Measurements from ENCODE around the gene RERGL. TPM values are rescaled to one million over a fixed set of nuclear protein-coding genes. Genes with fewer than 3 reads are reported as not detected.
"Not testable (repeated sequence)": the region's sequence is repeated elsewhere in the genome, so short reads cannot be mapped to it uniquely, and the experiment has no call there.

The RERGL gene
- total RNA-seq, 1 experiment from 2014 or later = not detected

DNA sequence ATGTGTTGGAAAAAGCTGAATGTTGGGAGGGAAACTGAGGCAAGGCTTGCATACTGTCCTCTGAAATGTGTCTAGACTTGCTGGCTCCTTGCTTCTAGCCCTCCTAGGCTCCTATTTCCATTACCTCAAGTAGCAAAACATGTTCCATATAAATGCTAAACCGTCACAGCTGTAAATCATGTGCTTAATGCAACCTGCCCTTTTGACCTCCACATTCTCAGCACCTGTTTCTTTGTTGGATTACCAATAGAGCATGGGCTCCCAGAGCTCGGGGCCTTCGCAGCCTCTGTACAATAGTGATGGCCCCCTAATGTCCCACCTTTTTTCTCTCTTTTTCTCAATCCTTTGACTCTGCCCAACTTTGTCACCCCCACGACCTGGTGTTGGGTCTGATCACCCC is 23.3 kb downstream of the RERGL start (continued):
- TF ChIP-seq JUN (CRISPR knock-in tag; IDR thresholded peaks at IDR 0.05) (no peak), FOXP1 (CRISPR knock-in tag; IDR thresholded peaks at IDR 0.05; ENCODE audit: borderline replicate concordance) (no peak)
- TF ChIP-seq, protein P1, sequence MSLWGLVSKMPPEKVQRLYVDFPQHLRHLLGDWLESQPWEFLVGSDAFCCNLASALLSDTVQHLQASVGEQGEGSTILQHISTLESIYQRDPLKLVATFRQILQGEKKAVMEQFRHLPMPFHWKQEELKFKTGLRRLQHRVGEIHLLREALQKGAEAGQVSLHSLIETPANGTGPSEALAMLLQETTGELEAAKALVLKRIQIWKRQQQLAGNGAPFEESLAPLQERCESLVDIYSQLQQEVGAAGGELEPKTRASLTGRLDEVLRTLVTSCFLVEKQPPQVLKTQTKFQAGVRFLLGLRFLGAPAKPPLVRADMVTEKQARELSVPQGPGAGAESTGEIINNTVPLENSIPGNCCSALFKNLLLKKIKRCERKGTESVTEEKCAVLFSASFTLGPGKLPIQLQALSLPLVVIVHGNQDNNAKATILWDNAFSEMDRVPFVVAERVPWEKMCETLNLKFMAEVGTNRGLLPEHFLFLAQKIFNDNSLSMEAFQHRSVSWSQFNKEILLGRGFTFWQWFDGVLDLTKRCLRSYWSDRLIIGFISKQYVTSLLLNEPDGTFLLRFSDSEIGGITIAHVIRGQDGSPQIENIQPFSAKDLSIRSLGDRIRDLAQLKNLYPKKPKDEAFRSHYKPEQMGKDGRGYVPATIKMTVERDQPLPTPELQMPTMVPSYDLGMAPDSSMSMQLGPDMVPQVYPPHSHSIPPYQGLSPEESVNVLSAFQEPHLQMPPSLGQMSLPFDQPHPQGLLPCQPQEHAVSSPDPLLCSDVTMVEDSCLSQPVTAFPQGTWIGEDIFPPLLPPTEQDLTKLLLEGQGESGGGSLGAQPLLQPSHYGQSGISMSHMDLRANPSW (CRISPR knock-in tag; conservative IDR thresholded peaks at IDR 0.05; ENCODE audit: low read depth) = no peak
- TF ChIP-seq, protein P2, sequence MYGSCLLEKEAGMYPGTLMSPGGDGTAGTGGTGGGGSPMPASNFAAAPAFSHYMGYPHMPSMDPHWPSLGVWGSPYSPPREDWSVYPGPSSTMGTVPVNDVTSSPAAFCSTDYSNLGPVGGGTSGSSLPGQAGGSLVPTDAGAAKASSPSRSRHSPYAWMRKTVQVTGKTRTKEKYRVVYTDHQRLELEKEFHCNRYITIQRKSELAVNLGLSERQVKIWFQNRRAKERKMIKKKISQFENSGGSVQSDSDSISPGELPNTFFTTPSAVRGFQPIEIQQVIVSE (CRISPR knock-in tag; IDR thresholded peaks at IDR 0.05; ENCODE audit: borderline replicate concordance) = no peak

DNA sequence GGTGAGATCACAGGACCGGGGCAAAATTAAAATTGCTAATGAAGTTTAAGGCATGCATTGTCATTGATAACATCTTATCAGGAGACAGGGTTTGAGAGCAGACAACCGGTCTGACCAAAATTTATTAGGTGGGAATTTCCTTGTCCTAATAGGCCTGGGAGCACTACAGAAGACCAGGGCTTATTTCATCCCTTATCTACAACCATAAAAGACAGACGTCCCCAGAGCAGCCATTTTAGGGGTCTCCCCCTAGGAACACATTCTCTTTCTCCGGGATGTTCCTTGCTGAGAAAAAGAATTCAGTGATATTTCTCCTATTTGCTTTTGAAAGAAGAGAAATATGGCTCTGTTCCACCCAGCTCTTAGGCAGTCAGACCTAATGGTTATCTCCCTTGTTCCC is 27.1 kb downstream of the RERGL start:
- H3K4me3 Mint-ChIP-seq; POLR2A ChIA-PET; ATAC-seq; CTCF ChIA-PET; H3K27ac Mint-ChIP-seq; DNase-seq (ENCODE audit: low spot score): not testable (repeated sequence)
- H3K36me3 Mint-ChIP-seq = peaks cover 36% of the 10 kb centered on the region
- peaks cover 30% of the 10 kb centered on the region for H3K27me3 Mint-ChIP-seq (ENCODE audit: low read depth)
- H3K9me3 Mint-ChIP-seq = peaks cover 57% of the 10 kb centered on the region
- H3K4me1 Mint-ChIP-seq = peaks cover 14% of the 10 kb centered on the region

DNA sequence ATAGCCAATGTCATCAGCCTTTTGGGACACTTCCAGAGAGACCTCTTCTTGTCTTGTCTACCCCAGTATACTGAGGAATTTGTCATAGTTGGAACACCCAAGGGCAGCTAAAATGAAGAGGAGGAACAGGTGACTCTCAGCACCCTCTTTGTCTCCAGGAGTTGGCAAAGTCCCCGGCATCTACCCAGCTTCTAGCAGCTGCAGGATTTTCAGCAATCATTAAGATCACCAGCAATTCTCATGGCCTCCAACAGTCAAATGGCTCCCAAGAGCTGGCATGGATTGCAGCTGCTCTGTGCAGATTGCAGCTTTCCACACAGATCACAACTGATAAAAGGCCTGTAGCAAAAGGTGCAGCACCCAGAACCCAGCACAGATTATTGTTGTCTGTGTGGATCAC is 32.9 kb downstream of the RERGL start:
- no peak for DNase-seq (ENCODE audit: low spot score)
- Mint-ChIP-seq H3K9me3 (peaks cover 39% of the 10 kb centered on the region), H3K4me3 (no peak overlapping the region), H3K36me3 (peaks cover 16% of the 10 kb centered on the region), H3K4me1 (no peaks in the 10 kb centered on the region), H3K27ac (no peak overlapping the region), H3K27me3 (ENCODE audit: low read depth) (no peaks in the 10 kb centered on the region)
- ChIA-PET CTCF (no interaction called here), POLR2A (no interaction called here)
- TF ChIP-seq MYBL2 (CRISPR knock-in tag; IDR thresholded peaks at IDR 0.05) (no peak), ZNF671 (CRISPR knock-in tag; IDR thresholded peaks at IDR 0.05) (no peak), ZNF423 (CRISPR knock-in tag; IDR thresholded peaks at IDR 0.05) (no peak), TP53 (CRISPR knock-in tag; IDR thresholded peaks at IDR 0.05) (no peak), SP1 (CRISPR knock-in tag; conservative IDR thresholded peaks at IDR 0.05) (no peak), ATF1 (CRISPR knock-in tag; IDR thresholded peaks at IDR 0.05) (no peak)
- TF ChIP-seq, protein P3, sequence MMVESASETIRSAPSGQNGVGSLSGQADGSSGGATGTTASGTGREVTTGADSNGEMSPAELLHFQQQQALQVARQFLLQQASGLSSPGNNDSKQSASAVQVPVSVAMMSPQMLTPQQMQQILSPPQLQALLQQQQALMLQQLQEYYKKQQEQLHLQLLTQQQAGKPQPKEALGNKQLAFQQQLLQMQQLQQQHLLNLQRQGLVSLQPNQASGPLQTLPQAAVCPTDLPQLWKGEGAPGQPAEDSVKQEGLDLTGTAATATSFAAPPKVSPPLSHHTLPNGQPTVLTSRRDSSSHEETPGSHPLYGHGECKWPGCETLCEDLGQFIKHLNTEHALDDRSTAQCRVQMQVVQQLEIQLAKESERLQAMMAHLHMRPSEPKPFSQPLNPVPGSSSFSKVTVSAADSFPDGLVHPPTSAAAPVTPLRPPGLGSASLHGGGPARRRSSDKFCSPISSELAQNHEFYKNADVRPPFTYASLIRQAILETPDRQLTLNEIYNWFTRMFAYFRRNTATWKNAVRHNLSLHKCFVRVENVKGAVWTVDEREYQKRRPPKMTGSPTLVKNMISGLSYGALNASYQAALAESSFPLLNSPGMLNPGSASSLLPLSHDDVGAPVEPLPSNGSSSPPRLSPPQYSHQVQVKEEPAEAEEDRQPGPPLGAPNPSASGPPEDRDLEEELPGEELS (CRISPR knock-in tag; IDR thresholded peaks at IDR 0.05) = no peak
- no peak for ATAC-seq

DNA sequence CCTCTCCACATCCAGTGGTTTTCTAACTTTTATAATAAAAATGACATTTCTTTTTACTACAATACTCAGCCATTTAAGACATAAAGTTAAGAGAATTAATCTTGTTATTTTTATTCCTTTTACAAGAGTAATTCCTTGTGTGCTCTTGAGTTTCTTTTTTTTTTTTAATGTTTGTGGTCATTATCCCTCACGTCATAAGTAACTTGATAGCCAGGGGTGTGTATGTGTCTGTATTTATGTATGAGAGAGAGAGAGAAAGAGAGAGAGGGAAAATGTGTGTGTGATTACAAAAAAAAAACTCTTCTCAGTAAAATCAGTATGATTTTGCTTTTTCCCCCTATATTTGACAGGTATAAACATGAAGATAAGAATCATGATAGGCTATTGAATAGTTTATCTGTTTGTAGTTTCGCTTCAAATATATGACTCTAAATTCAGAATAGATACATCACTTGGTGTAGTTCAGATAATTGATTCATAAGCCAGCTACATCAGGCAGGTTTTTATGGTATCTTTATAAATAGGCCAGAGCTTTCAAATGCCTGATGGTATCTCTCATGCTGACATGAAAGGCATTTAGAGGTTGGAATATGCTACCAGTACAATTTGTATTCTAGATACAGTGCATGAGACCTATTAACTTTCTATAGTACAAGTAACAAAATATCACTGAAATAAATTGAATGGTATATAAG is 34.9 kb downstream of the RERGL start:
- no peaks in the 10 kb centered on the region for H3K4me1 Mint-ChIP-seq
- no peaks in the 10 kb centered on the region for H3K27me3 Mint-ChIP-seq (ENCODE audit: low read depth)
- H3K4me3 Mint-ChIP-seq = no peak overlapping the region
- DNase-seq (ENCODE audit: low spot score) (no peak), ATAC-seq (no peak)
- ChIA-PET POLR2A (no interaction called here), CTCF (no interaction called here)
- H3K36me3 Mint-ChIP-seq = peaks cover 2% of the 10 kb centered on the region; the same call in 1 of the 2 replicates
- H3K27ac Mint-ChIP-seq = no peak overlapping the region
- peaks cover 24% of the 10 kb centered on the region for H3K9me3 Mint-ChIP-seq
- TF ChIP-seq CBFB (CRISPR knock-in tag; IDR thresholded peaks at IDR 0.05; ENCODE audit: low read depth) (no peak), FOXK1 (CRISPR knock-in tag; IDR thresholded peaks at IDR 0.05) (no peak), GRHL2 (CRISPR knock-in tag; IDR thresholded peaks at IDR 0.05; ENCODE audit: insufficient replicate concordance, severe bottlenecking) (no peak), JAZF1 (CRISPR knock-in tag; IDR thresholded peaks at IDR 0.05) (no peak), ZNF121 (CRISPR knock-in tag; IDR thresholded peaks at IDR 0.05) (no peak)
- TF ChIP-seq, protein P4, sequence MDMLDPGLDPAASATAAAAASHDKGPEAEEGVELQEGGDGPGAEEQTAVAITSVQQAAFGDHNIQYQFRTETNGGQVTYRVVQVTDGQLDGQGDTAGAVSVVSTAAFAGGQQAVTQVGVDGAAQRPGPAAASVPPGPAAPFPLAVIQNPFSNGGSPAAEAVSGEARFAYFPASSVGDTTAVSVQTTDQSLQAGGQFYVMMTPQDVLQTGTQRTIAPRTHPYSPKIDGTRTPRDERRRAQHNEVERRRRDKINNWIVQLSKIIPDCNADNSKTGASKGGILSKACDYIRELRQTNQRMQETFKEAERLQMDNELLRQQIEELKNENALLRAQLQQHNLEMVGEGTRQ (CRISPR knock-in tag; IDR thresholded peaks at IDR 0.05) = no peak
- TF ChIP-seq, protein P5, sequence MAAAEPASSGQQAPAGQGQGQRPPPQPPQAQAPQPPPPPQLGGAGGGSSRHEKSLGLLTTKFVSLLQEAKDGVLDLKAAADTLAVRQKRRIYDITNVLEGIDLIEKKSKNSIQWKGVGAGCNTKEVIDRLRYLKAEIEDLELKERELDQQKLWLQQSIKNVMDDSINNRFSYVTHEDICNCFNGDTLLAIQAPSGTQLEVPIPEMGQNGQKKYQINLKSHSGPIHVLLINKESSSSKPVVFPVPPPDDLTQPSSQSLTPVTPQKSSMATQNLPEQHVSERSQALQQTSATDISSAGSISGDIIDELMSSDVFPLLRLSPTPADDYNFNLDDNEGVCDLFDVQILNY (CRISPR knock-in tag; IDR thresholded peaks at IDR 0.05) = no peak
- TF ChIP-seq, protein P6, sequence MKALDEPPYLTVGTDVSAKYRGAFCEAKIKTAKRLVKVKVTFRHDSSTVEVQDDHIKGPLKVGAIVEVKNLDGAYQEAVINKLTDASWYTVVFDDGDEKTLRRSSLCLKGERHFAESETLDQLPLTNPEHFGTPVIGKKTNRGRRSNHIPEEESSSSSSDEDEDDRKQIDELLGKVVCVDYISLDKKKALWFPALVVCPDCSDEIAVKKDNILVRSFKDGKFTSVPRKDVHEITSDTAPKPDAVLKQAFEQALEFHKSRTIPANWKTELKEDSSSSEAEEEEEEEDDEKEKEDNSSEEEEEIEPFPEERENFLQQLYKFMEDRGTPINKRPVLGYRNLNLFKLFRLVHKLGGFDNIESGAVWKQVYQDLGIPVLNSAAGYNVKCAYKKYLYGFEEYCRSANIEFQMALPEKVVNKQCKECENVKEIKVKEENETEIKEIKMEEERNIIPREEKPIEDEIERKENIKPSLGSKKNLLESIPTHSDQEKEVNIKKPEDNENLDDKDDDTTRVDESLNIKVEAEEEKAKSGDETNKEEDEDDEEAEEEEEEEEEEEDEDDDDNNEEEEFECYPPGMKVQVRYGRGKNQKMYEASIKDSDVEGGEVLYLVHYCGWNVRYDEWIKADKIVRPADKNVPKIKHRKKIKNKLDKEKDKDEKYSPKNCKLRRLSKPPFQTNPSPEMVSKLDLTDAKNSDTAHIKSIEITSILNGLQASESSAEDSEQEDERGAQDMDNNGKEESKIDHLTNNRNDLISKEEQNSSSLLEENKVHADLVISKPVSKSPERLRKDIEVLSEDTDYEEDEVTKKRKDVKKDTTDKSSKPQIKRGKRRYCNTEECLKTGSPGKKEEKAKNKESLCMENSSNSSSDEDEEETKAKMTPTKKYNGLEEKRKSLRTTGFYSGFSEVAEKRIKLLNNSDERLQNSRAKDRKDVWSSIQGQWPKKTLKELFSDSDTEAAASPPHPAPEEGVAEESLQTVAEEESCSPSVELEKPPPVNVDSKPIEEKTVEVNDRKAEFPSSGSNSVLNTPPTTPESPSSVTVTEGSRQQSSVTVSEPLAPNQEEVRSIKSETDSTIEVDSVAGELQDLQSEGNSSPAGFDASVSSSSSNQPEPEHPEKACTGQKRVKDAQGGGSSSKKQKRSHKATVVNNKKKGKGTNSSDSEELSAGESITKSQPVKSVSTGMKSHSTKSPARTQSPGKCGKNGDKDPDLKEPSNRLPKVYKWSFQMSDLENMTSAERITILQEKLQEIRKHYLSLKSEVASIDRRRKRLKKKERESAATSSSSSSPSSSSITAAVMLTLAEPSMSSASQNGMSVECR (CRISPR knock-in tag; IDR thresholded peaks at IDR 0.05; ENCODE audit: borderline replicate concordance) = no peak

All from WTC11 (cell line).